ENCODE measurements around the gene FSTL3.

The FSTL3 gene

GRCh38 chr19:639253-640160 is 36.7 kb upstream of the FSTL3 start, which contains the start of gene FGF22:
FGF22 (plus strand) TSS chr19:639879; CDS start chr19:639926, 47 bp downstream.
- peak within 1 kb of the TSS; percentile 61 for H3K9ac ChIP-seq (ENCODE audit: low read length)
- peak; percentile 90 for DNase-seq
- peak within 1 kb of the TSS; percentile 70 for H3K56ac ChIP-seq (ENCODE audit: low read length)
- no peak within 1 kb of the TSS for H3K4me3 ChIP-seq (ENCODE audit: low read length)
- no peak within 1 kb of the TSS for H2AK5ac ChIP-seq (ENCODE audit: low read length)
- H3K4me1 ChIP-seq (ENCODE audit: control insufficient read depth, low read depth, low read length): no peaks in the 10 kb centered on the region
- no peaks in the 10 kb centered on the region for H3K27me3 ChIP-seq (ENCODE audit: insufficient read depth, low read length, poor library complexity)
- H3K79me2 ChIP-seq (ENCODE audit: control insufficient read depth, insufficient read depth, low read length): no peaks in the 10 kb centered on the region
- H2BK5ac ChIP-seq (ENCODE audit: low read length): no peak within 1 kb of the TSS
- no peaks in the 10 kb centered on the region for H3K79me1 ChIP-seq (ENCODE audit: low read length)
- no peak within 1 kb of the TSS for H3K23ac ChIP-seq (ENCODE audit: low read length)
- no peak within 1 kb of the TSS for H4K8ac ChIP-seq (ENCODE audit: low read depth, low read length)
- H3K18ac ChIP-seq (ENCODE audit: low read length): no peak within 1 kb of the TSS
- no peak within 1 kb of the TSS for H4K5ac ChIP-seq (ENCODE audit: low read length)
- peak within 1 kb of the TSS; percentile 77 for H3K4me2 ChIP-seq (ENCODE audit: low read length)
- no CpG with 5 or more reads among the region's 109 CpGs for WGBS (ENCODE audit: extremely low coverage, insufficient coverage, low lambda C conversion rate)
- no peak within 1 kb of the TSS for H2BK120ac ChIP-seq (ENCODE audit: low read depth, low read length)
- no peaks in the 10 kb centered on the region for H3K36me3 ChIP-seq (ENCODE audit: control insufficient read depth, insufficient read depth, low read length)
- no peak within 1 kb of the TSS for H3K4ac ChIP-seq (ENCODE audit: low read depth, low read length)
- H2BK15ac ChIP-seq (replicated peaks; ENCODE audit: low read depth): no peak within 1 kb of the TSS
- no peak within 1 kb of the TSS for H3K27ac ChIP-seq (ENCODE audit: low read depth, low read length)

GRCh38 chr19:640161-640558 is 36.0 kb upstream of the FSTL3 start:
- H3K4me1 ChIP-seq (ENCODE audit: control insufficient read depth, low read depth, low read length): no peaks in the 10 kb centered on the region
- H3K4me2 ChIP-seq (ENCODE audit: low read length): no peak overlapping the region
- no peak overlapping the region for H3K27ac ChIP-seq (ENCODE audit: low read depth, low read length)
- no peak overlapping the region for H2AK5ac ChIP-seq (ENCODE audit: low read length)
- H3K9ac ChIP-seq (ENCODE audit: low read length): no peak overlapping the region
- H3K18ac ChIP-seq (ENCODE audit: low read length): no peak overlapping the region
- no peak overlapping the region for H4K8ac ChIP-seq (ENCODE audit: low read depth, low read length)
- H3K23ac ChIP-seq (ENCODE audit: low read length): no peak overlapping the region
- H4K5ac ChIP-seq (ENCODE audit: low read length): no peak overlapping the region
- H2BK120ac ChIP-seq (ENCODE audit: low read depth, low read length): no peak overlapping the region
- no peaks in the 10 kb centered on the region for H3K36me3 ChIP-seq (ENCODE audit: control insufficient read depth, insufficient read depth, low read length)
- no CpG with 5 or more reads among the region's 25 CpGs for WGBS (ENCODE audit: extremely low coverage, insufficient coverage, low lambda C conversion rate)
- no peak overlapping the region for H3K4ac ChIP-seq (ENCODE audit: low read depth, low read length)
- no peaks in the 10 kb centered on the region for H3K79me1 ChIP-seq (ENCODE audit: low read length)
- H3K79me2 ChIP-seq (ENCODE audit: control insufficient read depth, insufficient read depth, low read length): no peaks in the 10 kb centered on the region
- H2BK5ac ChIP-seq (ENCODE audit: low read length): no peak overlapping the region
- H3K56ac ChIP-seq (ENCODE audit: low read length): no peak overlapping the region
- H3K4me3 ChIP-seq (ENCODE audit: low read length): no peak overlapping the region
- no peak for DNase-seq
- no peak overlapping the region for H2BK15ac ChIP-seq (replicated peaks; ENCODE audit: low read depth)
- H3K27me3 ChIP-seq (ENCODE audit: insufficient read depth, low read length, poor library complexity): no peaks in the 10 kb centered on the region

- Histone ChIP-seq H3K4me3 (ENCODE audit: low read length) (no peak overlapping the region), H3K27ac (ENCODE audit: low read depth, low read length) (no peak overlapping the region), H3K9ac (ENCODE audit: low read length) (no peak overlapping the region), H2AK5ac (ENCODE audit: low read length) (no peak overlapping the region), H3K79me2 (ENCODE audit: control insufficient read depth, insufficient read depth, low read length) (no peaks in the 10 kb centered on the region), H3K4me1 (ENCODE audit: control insufficient read depth, low read depth, low read length) (no peaks in the 10 kb centered on the region), H2BK15ac (replicated peaks; ENCODE audit: low read depth) (no peak overlapping the region), H3K4me2 (ENCODE audit: low read length) (no peak overlapping the region), H3K79me1 (ENCODE audit: low read length) (no peaks in the 10 kb centered on the region), H3K18ac (ENCODE audit: low read length) (no peak overlapping the region), H4K8ac (ENCODE audit: low read depth, low read length) (no peak overlapping the region), H2BK5ac (ENCODE audit: low read length) (no peak overlapping the region), H3K4ac (ENCODE audit: low read depth, low read length) (no peak overlapping the region), H3K56ac (ENCODE audit: low read length) (no peak overlapping the region), H3K36me3 (ENCODE audit: control insufficient read depth, insufficient read depth, low read length) (no peaks in the 10 kb centered on the region), H3K27me3 (ENCODE audit: insufficient read depth, low read length, poor library complexity) (no peaks in the 10 kb centered on the region), H2BK120ac (ENCODE audit: low read depth, low read length) (no peak overlapping the region), H3K23ac (ENCODE audit: low read length) (no peak overlapping the region), H4K5ac (ENCODE audit: low read length) (no peak overlapping the region)
- WGBS (ENCODE audit: extremely low coverage, insufficient coverage, low lambda C conversion rate): no CpG with 5 or more reads among the region's 31 CpGs
- DNase-seq: no peak
Measured at GRCh38 chr19:640606-641189, 35.5 kb upstream of the FSTL3 start.

DNA sequence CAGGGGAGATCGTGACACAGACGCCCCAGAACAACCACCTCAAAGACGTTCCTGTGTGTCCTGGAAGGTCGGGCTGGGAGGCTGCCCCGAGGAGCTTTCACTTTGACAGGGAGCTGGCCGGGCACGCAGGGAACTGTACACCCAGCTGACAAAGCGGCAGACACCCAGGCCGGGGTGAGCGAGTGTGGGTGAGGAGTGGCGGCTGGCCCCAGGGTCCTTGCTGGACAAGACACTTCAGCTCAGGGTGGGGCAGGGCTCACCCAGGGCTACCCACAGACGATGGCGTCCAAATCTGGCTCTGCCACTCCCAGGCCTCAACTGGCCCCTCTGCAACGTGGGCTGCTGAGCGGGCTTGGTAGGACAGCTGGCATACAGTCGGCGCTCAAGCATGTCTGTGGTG is 34.5 kb upstream of the FSTL3 start:
- no CpG with 5 or more reads among the region's 17 CpGs for WGBS (ENCODE audit: extremely low coverage, insufficient coverage, low lambda C conversion rate)
- no peak overlapping the region for H3K9ac ChIP-seq (ENCODE audit: low read length)
- no peak for DNase-seq

DNA sequence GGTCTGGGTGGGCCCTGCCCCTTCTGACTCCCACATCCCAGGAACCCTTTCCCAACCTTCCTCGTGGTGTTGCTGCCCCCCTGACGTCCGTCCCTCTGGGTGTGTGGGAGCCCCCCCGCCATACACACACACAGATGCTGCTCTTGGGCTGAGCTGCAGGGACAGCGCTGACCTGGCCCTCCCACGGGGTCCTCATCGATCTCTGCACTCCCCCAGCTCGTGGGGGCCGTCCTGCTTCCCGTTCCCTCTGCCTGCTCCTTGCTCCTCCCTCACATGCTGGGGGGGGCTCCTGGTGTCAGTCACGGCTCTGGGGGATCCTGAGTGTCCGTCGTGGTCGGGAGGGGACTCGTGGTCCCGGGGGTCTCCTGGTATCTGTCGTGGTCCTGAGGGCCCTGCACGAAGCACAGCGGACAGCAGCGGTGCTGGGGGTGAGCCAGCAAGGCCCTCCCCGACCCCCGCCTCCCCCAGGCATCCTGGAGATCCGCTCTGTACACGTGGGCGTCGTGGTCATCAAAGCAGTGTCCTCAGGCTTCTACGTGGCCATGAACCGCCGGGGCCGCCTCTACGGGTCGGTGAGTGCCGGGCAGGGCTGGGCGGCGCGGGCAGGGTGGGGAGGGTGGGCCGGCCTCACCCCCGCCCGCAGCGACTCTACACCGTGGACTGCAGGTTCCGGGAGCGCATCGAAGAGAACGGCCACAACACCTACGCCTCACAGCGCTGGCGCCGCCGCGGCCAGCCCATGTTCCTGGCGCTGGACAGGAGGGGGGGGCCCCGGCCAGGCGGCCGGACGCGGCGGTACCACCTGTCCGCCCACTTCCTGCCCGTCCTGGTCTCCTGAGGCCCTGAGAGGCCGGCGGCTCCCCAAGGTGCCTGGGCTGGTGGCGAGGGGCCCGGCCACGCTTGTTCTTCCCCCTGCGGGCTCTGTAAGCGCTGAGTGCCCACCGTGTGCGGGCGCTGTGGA is 33.1 kb upstream of the FSTL3 start:
- Histone ChIP-seq H3K79me1 (ENCODE audit: low read length) (no peaks in the 10 kb centered on the region), H3K9ac (ENCODE audit: low read length) (no peak overlapping the region), H3K4ac (ENCODE audit: low read depth, low read length) (no peak overlapping the region), H3K4me1 (ENCODE audit: control insufficient read depth, low read depth, low read length) (no peaks in the 10 kb centered on the region), H2AK5ac (ENCODE audit: low read length) (no peak overlapping the region), H3K27me3 (ENCODE audit: insufficient read depth, low read length, poor library complexity) (no peaks in the 10 kb centered on the region), H3K4me2 (ENCODE audit: low read length) (no peak overlapping the region), H3K56ac (ENCODE audit: low read length) (no peak overlapping the region), H3K79me2 (ENCODE audit: control insufficient read depth, insufficient read depth, low read length) (no peaks in the 10 kb centered on the region), H4K8ac (ENCODE audit: low read depth, low read length) (no peak overlapping the region), H3K36me3 (ENCODE audit: control insufficient read depth, insufficient read depth, low read length) (peaks cover 6% of the 10 kb centered on the region), H3K27ac (ENCODE audit: low read depth, low read length) (no peak overlapping the region), H3K23ac (ENCODE audit: low read length) (no peak overlapping the region), H3K4me3 (ENCODE audit: low read length) (no peak overlapping the region), H2BK120ac (ENCODE audit: low read depth, low read length) (no peak overlapping the region), H2BK15ac (replicated peaks; ENCODE audit: low read depth) (no peak overlapping the region), H2BK5ac (ENCODE audit: low read length) (no peak overlapping the region), H3K18ac (ENCODE audit: low read length) (no peak overlapping the region), H4K5ac (ENCODE audit: low read length) (no peak overlapping the region)
- WGBS (ENCODE audit: extremely low coverage, insufficient coverage, low lambda C conversion rate): no CpG with 5 or more reads among the region's 70 CpGs
- DNase-seq: no peak

More for the DNA sequence above, 34.5 kb upstream of the FSTL3 start:
- Histone ChIP-seq H2BK15ac (replicated peaks; ENCODE audit: low read depth) (no peak overlapping the region), H3K18ac (ENCODE audit: low read length) (no peak overlapping the region), H3K4ac (ENCODE audit: low read depth, low read length) (no peak overlapping the region), H4K8ac (ENCODE audit: low read depth, low read length) (no peak overlapping the region), H3K27me3 (ENCODE audit: insufficient read depth, low read length, poor library complexity) (no peaks in the 10 kb centered on the region), H4K5ac (ENCODE audit: low read length) (no peak overlapping the region), H3K23ac (ENCODE audit: low read length) (no peak overlapping the region), H2BK120ac (ENCODE audit: low read depth, low read length) (no peak overlapping the region), H3K4me2 (ENCODE audit: low read length) (no peak overlapping the region), H2AK5ac (ENCODE audit: low read length) (no peak overlapping the region), H3K79me2 (ENCODE audit: control insufficient read depth, insufficient read depth, low read length) (no peaks in the 10 kb centered on the region), H3K4me1 (ENCODE audit: control insufficient read depth, low read depth, low read length) (no peaks in the 10 kb centered on the region), H3K79me1 (ENCODE audit: low read length) (no peaks in the 10 kb centered on the region), H3K56ac (ENCODE audit: low read length) (no peak overlapping the region), H3K36me3 (ENCODE audit: control insufficient read depth, insufficient read depth, low read length) (peaks cover 3% of the 10 kb centered on the region), H3K4me3 (ENCODE audit: low read length) (no peak overlapping the region), H3K27ac (ENCODE audit: low read depth, low read length) (no peak overlapping the region), H2BK5ac (ENCODE audit: low read length) (no peak overlapping the region)

All from mesendoderm (in vitro differentiated cells).